Keratinocyte (primary cell): ENCODE results near the gene IQSEC2. TPM values are rescaled to one million over a fixed set of nuclear protein-coding genes. Genes with fewer than 3 reads are reported as not detected.

Source experiments
- DNase-seq: peaks from one replicate; pipeline ENCODE4 v3.0.0-alpha.2; 2011; ENCODE audit warnings: low read depth, missing footprints, low spot score
- FAIRE-seq: peaks from 2 replicates; lab custom pipeline; 2011; peaks lifted over from hg19 to GRCh38; lab: Jason Lieb, UNC
- H2AFZ ChIP-seq: 2 replicates; pipeline ENCODE4 v1.6.0; 2012; ENCODE audit warnings: low read length, control low read depth, inconsistent platforms; ENCODE audit not compliant: control insufficient read depth
- H3K27ac ChIP-seq: 2 replicates; pipeline ENCODE4 v1.5.1; 2011; ENCODE audit warnings: low read length; ENCODE audit not compliant: control insufficient read depth, insufficient read depth
- H3K27me3 ChIP-seq: 3 replicates; pipeline ENCODE4 v1.6.0; 2011; ENCODE audit warnings: low read length; ENCODE audit not compliant: control insufficient read depth, insufficient read depth; ENCODE audit errors: extremely low read depth
- H3K36me3 ChIP-seq, 2 experiments: 2 replicates in 1 of 2; 3 replicates in 1 of 2; pipeline ENCODE4 v1.5.1; 2011; ENCODE audit warnings: low read length in 2 of 2, mild to moderate bottlenecking in 1 of 2; ENCODE audit not compliant: control insufficient read depth in 2 of 2, insufficient read depth in 2 of 2; ENCODE audit errors: extremely low read depth in 1 of 2
- H3K4me1 ChIP-seq: 3 replicates; pipeline ENCODE4 v1.5.1; 2011; ENCODE audit warnings: low read length; ENCODE audit not compliant: control insufficient read depth, insufficient read depth; ENCODE audit errors: extremely low read depth
- H3K4me2 ChIP-seq: 3 replicates; pipeline ENCODE4 v1.6.0; 2011; ENCODE audit warnings: low read depth, low read length; ENCODE audit not compliant: control insufficient read depth, insufficient read depth; ENCODE audit errors: extremely low read depth
- H3K4me3 ChIP-seq, 3 experiments: fragments of 200-600 bp in 1 of 3; sonication (generic) in 1 of 3; 2 replicates in 2 of 3; 3 replicates in 1 of 3; pipeline ENCODE4 v1.5.1; 2011 to 2016; ENCODE audit warnings: low read length in 3 of 3, mild to moderate bottlenecking in 3 of 3, control low read depth in 2 of 3, inconsistent platforms in 1 of 3, low read depth in 1 of 3, mixed read lengths in 1 of 3, mixed run types in 1 of 3, moderate library complexity in 1 of 3; ENCODE audit not compliant: control insufficient read depth in 2 of 3, insufficient read depth in 2 of 3; ENCODE audit errors: extremely low read depth in 1 of 3
- H3K79me2 ChIP-seq: 2 replicates; pipeline ENCODE4 v1.6.0; 2012; ENCODE audit warnings: low read length; ENCODE audit not compliant: control insufficient read depth, insufficient read depth
- H3K9ac ChIP-seq: 3 replicates; pipeline ENCODE4 v1.6.0; 2011; ENCODE audit warnings: low read length; ENCODE audit not compliant: control insufficient read depth, insufficient read depth; ENCODE audit errors: extremely low read depth
- H3K9me1 ChIP-seq: 3 replicates; pipeline ENCODE4 v1.6.0; 2011; ENCODE audit warnings: low read length; ENCODE audit not compliant: control insufficient read depth, insufficient read depth; ENCODE audit errors: extremely low read depth
- H3K9me3 ChIP-seq: 2 replicates; pipeline ENCODE4 v1.5.1; 2012; ENCODE audit warnings: low read depth, low read length; ENCODE audit not compliant: control insufficient read depth
- H4K20me1 ChIP-seq: 3 replicates; pipeline ENCODE4 v1.6.0; 2011; ENCODE audit warnings: low read length; ENCODE audit not compliant: control insufficient read depth, insufficient read depth; ENCODE audit errors: extremely low read depth
- EZH2 ChIP-seq: IDR thresholded peaks from one replicate; pipeline ENCODE4 v1.6.1; 2012; ENCODE audit warnings: inconsistent platforms, mild to moderate bottlenecking, low read length, moderate library complexity
- dilution Hi-C: fragments of 300-500 bp; cut with MboI; formaldehyde crosslinking; loops from one replicate; pipeline ENCODE4 v1.7.0; 2020; ENCODE audit warnings: low sequenced_read_pairs; ENCODE audit not compliant: extremely low pct_ligation_motif_present
- polyA minus RNA-seq, 3 experiments: library from RNA; depleted of rRNA, polyadenylated mRNA; stranded (reverse); fragments of >200 nt; gene quantifications; 1 replicate in 1 of 3; 2 replicates in 1 of 3; 3 replicates in 1 of 3; pipeline ENCODE4 v1.2.3, GENCODE V29; 2011
- polyA plus RNA-seq, 5 experiments: library from polyadenylated mRNA; depleted of rRNA in 3 of 5; stranded (reverse) in 3 of 5; stranded (forward) in 1 of 5; unstranded in 1 of 5; fragments of >200 nt; gene quantifications; 1 replicate in 1 of 5; 2 replicates in 3 of 5; 3 replicates in 1 of 5; pipeline versions ENCODE4 v1.2.1 to v1.2.3, GENCODE V29; 2011 to 2012; ENCODE audit warnings: missing spikeins in 2 of 5, low read depth in 1 of 5, low replicate concordance in 1 of 5
- TF ChIP-seq, protein P1 (sequence below), 3 experiments: IDR thresholded peaks in 1 of 3; conservative IDR thresholded peaks in 1 of 3; optimal IDR thresholded peaks in 1 of 3; 2 replicates in 2 of 3; 3 replicates in 1 of 3; pipeline versions ENCODE3 to v1.5.1; 2011; ENCODE audit warnings: low read length in 3 of 3, mild to moderate bottlenecking in 3 of 3, moderate library complexity in 2 of 3, control low read depth in 1 of 3, inconsistent platforms in 1 of 3; ENCODE audit not compliant: insufficient read depth in 2 of 3; ENCODE audit errors: extremely low read depth in 1 of 3

Gene IQSEC2
- polyA plus RNA-seq (3.9 to 7.7 TPM (median 4.7 TPM) in 3 replicates), polyA minus RNA-seq (5.5 to 6.9 TPM (median 6.3 TPM) in 3 replicates)
- polyA plus RNA-seq (2011; ENCODE audit: low read depth): 2.5 TPM
- 5.1 and 6.0 TPM in 2 replicates for polyA plus RNA-seq (2011; cell fraction: cytosol; rRNA removed)
- 10.2 and 13.5 TPM in 2 replicates for polyA plus RNA-seq (2011; cell fraction: nucleus; rRNA removed)
- polyA plus RNA-seq (2012; ENCODE audit: low replicate concordance): 7.0 and 7.7 TPM in 2 replicates
- polyA minus RNA-seq (2011; cell fraction: cytosol; rRNA and poly(A)+ RNA removed): 10.9 TPM
- polyA minus RNA-seq (2011; cell fraction: nucleus; rRNA and poly(A)+ RNA removed): 10.3 and 11.1 TPM in 2 replicates

DNA sequence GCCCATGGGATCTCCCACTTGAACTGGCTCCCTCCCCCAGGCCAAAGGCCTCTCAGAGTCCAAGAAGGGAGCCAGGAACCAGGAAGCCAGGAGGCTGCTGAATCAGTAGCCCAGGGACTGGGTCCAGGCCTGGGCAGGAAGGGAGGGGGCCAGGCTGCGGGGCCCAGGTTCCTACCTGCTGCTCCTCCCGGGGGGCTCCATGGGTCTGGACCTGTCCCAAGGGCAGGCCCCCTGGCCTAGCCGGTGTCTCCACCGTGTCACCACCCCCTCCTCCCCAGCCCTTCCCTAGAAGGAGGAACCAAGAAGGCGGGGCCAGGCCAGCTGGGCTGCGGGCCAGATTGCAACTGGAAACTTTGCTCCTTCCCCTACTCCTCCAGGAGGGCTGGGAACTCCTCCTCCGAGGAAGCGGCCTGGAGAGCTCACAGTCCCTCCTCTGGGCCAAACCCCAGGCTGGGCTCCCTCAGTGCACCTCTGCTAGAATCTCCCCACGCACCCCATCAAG is at the start of gene IQSEC2:
IQSEC2 (minus strand) TSS at position 264 of the 502 bp plus-strand sequence.
- Histone ChIP-seq H3K4me2 (peak within 1 kb of the TSS; percentile 65), H3K27me3 (no peaks in the 10 kb centered on the region), H3K27ac (peak within 1 kb of the TSS; percentile 47), H4K20me1 (no peaks in the 10 kb centered on the region), H3K4me3 (peak within 1 kb of the TSS; percentile 40 to 59 (median 56)), H3K9me3 (no peaks in the 10 kb centered on the region), H3K9ac (peak within 1 kb of the TSS; percentile 65), H3K79me2 (peaks cover 3% of the 10 kb centered on the region), H3K4me1 (peaks cover 8% of the 10 kb centered on the region), H3K36me3 (no peaks in the 10 kb centered on the region), H2AFZ (peak within 1 kb of the TSS; percentile 41), H3K9me1 (no peaks in the 10 kb centered on the region)
- DNase-seq (peak; percentile 17), FAIRE-seq (peak; percentile 59)
- TF ChIP-seq, protein P1, sequence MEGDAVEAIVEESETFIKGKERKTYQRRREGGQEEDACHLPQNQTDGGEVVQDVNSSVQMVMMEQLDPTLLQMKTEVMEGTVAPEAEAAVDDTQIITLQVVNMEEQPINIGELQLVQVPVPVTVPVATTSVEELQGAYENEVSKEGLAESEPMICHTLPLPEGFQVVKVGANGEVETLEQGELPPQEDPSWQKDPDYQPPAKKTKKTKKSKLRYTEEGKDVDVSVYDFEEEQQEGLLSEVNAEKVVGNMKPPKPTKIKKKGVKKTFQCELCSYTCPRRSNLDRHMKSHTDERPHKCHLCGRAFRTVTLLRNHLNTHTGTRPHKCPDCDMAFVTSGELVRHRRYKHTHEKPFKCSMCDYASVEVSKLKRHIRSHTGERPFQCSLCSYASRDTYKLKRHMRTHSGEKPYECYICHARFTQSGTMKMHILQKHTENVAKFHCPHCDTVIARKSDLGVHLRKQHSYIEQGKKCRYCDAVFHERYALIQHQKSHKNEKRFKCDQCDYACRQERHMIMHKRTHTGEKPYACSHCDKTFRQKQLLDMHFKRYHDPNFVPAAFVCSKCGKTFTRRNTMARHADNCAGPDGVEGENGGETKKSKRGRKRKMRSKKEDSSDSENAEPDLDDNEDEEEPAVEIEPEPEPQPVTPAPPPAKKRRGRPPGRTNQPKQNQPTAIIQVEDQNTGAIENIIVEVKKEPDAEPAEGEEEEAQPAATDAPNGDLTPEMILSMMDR (optimal IDR thresholded peaks at IDR 0.05 in 1 of 3, IDR thresholded peaks at IDR 0.05 in 1 of 3, conservative IDR thresholded peaks at IDR 0.05 in 1 of 3; ENCODE audit: extremely low read depth in 1 of 3, insufficient read depth in 2 of 3, low read length in 3 of 3): no peak
- TF ChIP-seq EZH2: no peak
- dilution Hi-C loops: no loop called here

- Histone ChIP-seq H3K4me2 (no peak overlapping the region), H3K27ac (no peak overlapping the region), H3K4me3 (no peak overlapping the region), H3K9ac (no peak overlapping the region), H3K4me1 (no peaks in the 10 kb centered on the region), H3K27me3 (peaks cover 35% of the 10 kb centered on the region), H3K9me1 (no peaks in the 10 kb centered on the region), H4K20me1 (no peaks in the 10 kb centered on the region), H3K36me3 (no peaks in the 10 kb centered on the region), H3K79me2 (no peaks in the 10 kb centered on the region), H2AFZ (no peak overlapping the region), H3K9me3 (no peaks in the 10 kb centered on the region)
- no peak for DNase-seq
- TF ChIP-seq, protein P1 (optimal IDR thresholded peaks at IDR 0.05 in 1 of 3, IDR thresholded peaks at IDR 0.05 in 1 of 3, conservative IDR thresholded peaks at IDR 0.05 in 1 of 3; ENCODE audit: extremely low read depth in 1 of 3, insufficient read depth in 2 of 3, low read length in 3 of 3): no peak
- TF ChIP-seq EZH2: no peak
- dilution Hi-C loops: no loop called here
- no peak for FAIRE-seq
Observed at GRCh38 chrX:53330331-53330730, 48.9 kb upstream of the IQSEC2 start.
